Activated CD8-positive, alpha-beta T cell treated with anti-CD3 and anti-CD28 coated beads for 36 hours (primary cell): Measurements from ENCODE around the gene CD226. TPM values are rescaled to one million over a fixed set of nuclear protein-coding genes. Genes with fewer than 3 reads are reported as not detected.

Experiments
- ATAC-seq: fragments of 200-7000 bp; cut with Tn5 transposase; one replicate; pipeline ENCODE4 v1.10.0; 2021; ENCODE audit warnings: mild to moderate bottlenecking, moderate library complexity
- CTCF ChIA-PET: fragments of 350-600 bp; sonication (Branson Sonifier 250); formaldehyde crosslinking; loops from one replicate; lab custom pipeline; 2021; ENCODE audit warnings: antibody characterized with exemption; lab: Charles Lee
- POLR2A ChIA-PET: fragments of 350-600 bp; sonication (Branson Sonifier 250); formaldehyde crosslinking; loops from one replicate; lab custom pipeline; 2021; ENCODE audit warnings: antibody characterized with exemption; lab: Charles Lee
- DNase-seq: peaks from one replicate; pipeline ENCODE4 v3.0.0-alpha.2; 2020
- H3K27ac Mint-ChIP-seq: one replicate; pipeline ENCODE4 v1.8.0; 2021; ENCODE audit warnings: mild to moderate bottlenecking, mixed read lengths
- H3K27me3 Mint-ChIP-seq: one replicate; pipeline ENCODE4 v1.8.0; 2021; ENCODE audit warnings: mixed read lengths
- H3K36me3 Mint-ChIP-seq: one replicate; pipeline ENCODE4 v1.8.0; 2021; ENCODE audit warnings: low read depth, mixed read lengths
- H3K4me1 Mint-ChIP-seq: one replicate; pipeline ENCODE4 v1.8.0; 2021; ENCODE audit warnings: low read depth, mixed read lengths
- H3K4me3 Mint-ChIP-seq: one replicate; pipeline ENCODE4 v1.8.0; 2021; ENCODE audit warnings: mild to moderate bottlenecking, moderate library complexity, mixed read lengths
- H3K9me3 Mint-ChIP-seq: one replicate; pipeline ENCODE4 v1.8.0; 2021; ENCODE audit warnings: mixed read lengths
- CTCF ChIP-seq: fragments of 200-600 bp; IDR thresholded peaks from one replicate; pipeline ENCODE4 v1.8.0; 2022; ENCODE audit warnings: antibody characterized with exemption, mild to moderate bottlenecking
- intact Hi-C: fragments of 100-400 bp; cut with micrococcal nuclease; formaldehyde crosslinking; loops from one replicate; pipeline ENCODE4 v1.10.0; 2022
- total RNA-seq, 2 experiments: library from RNA; stranded (reverse); gene quantifications; one replicate each; pipeline ENCODE4 v1.2.3, GENCODE V29; 2021

Gene CD226
- total RNA-seq, 2 experiments from 2014 or later = 41.5 to 41.7 TPM

- CTCF ChIA-PET = no interaction called here
- Mint-ChIP-seq H3K4me3 (no peak overlapping the region), H3K36me3 (peaks cover 45% of the 10 kb centered on the region), H3K9me3 (peaks cover 6% of the 10 kb centered on the region), H3K4me1 (peaks cover 31% of the 10 kb centered on the region), H3K27ac (peak overlapping the region; percentile 31), H3K27me3 (no peaks in the 10 kb centered on the region)
- POLR2A ChIA-PET = no interaction called here
- no peak for ATAC-seq
- intact Hi-C loops = no loop called here
- DNase-seq = no peak
- TF ChIP-seq CTCF = no peak
These were observed 71.2 kb downstream of the CD226 start for GRCh38 chr18:69876490-69876889.

GRCh38 chr18:69874058-69874457 lies 73.6 kb downstream of the CD226 start:
- H3K27me3 Mint-ChIP-seq = no peaks in the 10 kb centered on the region
- peaks cover 29% of the 10 kb centered on the region for H3K4me1 Mint-ChIP-seq
- no peak overlapping the region for H3K4me3 Mint-ChIP-seq
- ChIA-PET CTCF (no interaction called here), POLR2A (no interaction called here)
- H3K36me3 Mint-ChIP-seq = peaks cover 44% of the 10 kb centered on the region
- no peak for TF ChIP-seq CTCF
- peaks cover 5% of the 10 kb centered on the region for H3K9me3 Mint-ChIP-seq
- no peak for ATAC-seq
- intact Hi-C loops = no loop called here
- DNase-seq = no peak
- H3K27ac Mint-ChIP-seq = no peak overlapping the region

GRCh38 chr18:69872661-69873060 lies 75.0 kb downstream of the CD226 start:
- ChIA-PET CTCF (interaction anchor here (1.3 kb wide), 1 partner anchor 9 kb away, joined by 4 read pairs; no protein-coding TSS in a partner anchor), POLR2A (interaction anchor here (0.7 to 1.7 kb wide), 3 partner anchors 14 to 105 kb away, joined by 3 to 4 read pairs (median 3); no protein-coding TSS in a partner anchor)
- Mint-ChIP-seq H3K27me3 (no peaks in the 10 kb centered on the region), H3K4me3 (no peak overlapping the region), H3K36me3 (peaks cover 39% of the 10 kb centered on the region), H3K4me1 (peaks cover 20% of the 10 kb centered on the region), H3K9me3 (no peaks in the 10 kb centered on the region), H3K27ac (no peak overlapping the region)
- ATAC-seq (no peak), DNase-seq (no peak)
- intact Hi-C loops = no loop called here
- TF ChIP-seq CTCF = no peak

GRCh38 chr18:69871363-69871762 lies 76.3 kb downstream of the CD226 start:
- peaks cover 18% of the 10 kb centered on the region for H3K4me1 Mint-ChIP-seq
- no peak overlapping the region for H3K27ac Mint-ChIP-seq
- no peak overlapping the region for H3K4me3 Mint-ChIP-seq
- DNase-seq = no peak
- ATAC-seq = no peak
- TF ChIP-seq CTCF = no peak
- no peaks in the 10 kb centered on the region for H3K9me3 Mint-ChIP-seq
- H3K36me3 Mint-ChIP-seq = peaks cover 29% of the 10 kb centered on the region
- ChIA-PET POLR2A (no interaction called here), CTCF (interaction anchor here (1.2 to 1.3 kb wide), 2 partner anchors 11 kb away, joined by 3 to 4 read pairs; no protein-coding TSS in a partner anchor)
- no peaks in the 10 kb centered on the region for H3K27me3 Mint-ChIP-seq
- intact Hi-C loops = no loop called here

- Mint-ChIP-seq H3K27ac (no peak overlapping the region), H3K36me3 (peaks cover 30% of the 10 kb centered on the region), H3K4me1 (peaks cover 17% of the 10 kb centered on the region), H3K9me3 (no peaks in the 10 kb centered on the region), H3K4me3 (no peak overlapping the region), H3K27me3 (no peaks in the 10 kb centered on the region)
- no peak for DNase-seq
- no peak for TF ChIP-seq CTCF
- intact Hi-C loops = no loop called here
- ChIA-PET POLR2A (interaction anchor here (0.7 kb wide), 1 partner anchor 103 kb away, joined by 3 read pairs; no protein-coding TSS in a partner anchor), CTCF (interaction anchor here (1.2 kb wide), 1 partner anchor 10 kb away, joined by 3 read pairs; no protein-coding TSS in a partner anchor)
- no peak for ATAC-seq
These were observed 76.9 kb downstream of the CD226 start for GRCh38 chr18:69870736-69871135.
